ENCODE measurements around the gene SPRN.

Gene SPRN

GRCh38 chr10:133446979-133447378, 22.6 kb upstream of the SPRN start:
- TF ChIP-seq POLR2AphosphoS5 (IDR thresholded peaks at IDR 0.05; ENCODE audit: low read depth) = no peak
- TF ChIP-seq GABPA (IDR thresholded peaks at IDR 0.05; ENCODE audit: low read depth) = no peak
- TF ChIP-seq SPI1 (IDR thresholded peaks at IDR 0.05; ENCODE audit: borderline replicate concordance, low read depth) = no peak
- TF ChIP-seq CTCF (IDR thresholded peaks at IDR 0.05; ENCODE audit: insufficient read depth, low read length) = no peak
- TF ChIP-seq REST (IDR thresholded peaks at IDR 0.05; ENCODE audit: insufficient replicate concordance, low read depth) = no peak
- DNase-seq (ENCODE audit: low read depth in 1 of 2, low spot score in 1 of 2) = no peak
- Histone ChIP-seq H3K27me3 (ENCODE audit: insufficient read depth, poor library complexity, severe bottlenecking) (no peaks in the 10 kb centered on the region), H3K4me3 (replicated peaks; ENCODE audit: insufficient read depth, low read length) (no peak overlapping the region), H3K27ac (replicated peaks) (no peak overlapping the region)

- no peak overlapping the region for H3K27ac ChIP-seq (replicated peaks)
- DNase-seq (ENCODE audit: low read depth in 1 of 2, low spot score in 1 of 2) = no peak
- H3K4me3 ChIP-seq (replicated peaks; ENCODE audit: insufficient read depth, low read length) = no peak overlapping the region
- TF ChIP-seq POLR2AphosphoS5 (IDR thresholded peaks at IDR 0.05; ENCODE audit: low read depth) (no peak), SPI1 (IDR thresholded peaks at IDR 0.05; ENCODE audit: borderline replicate concordance, low read depth) (no peak), GABPA (IDR thresholded peaks at IDR 0.05; ENCODE audit: low read depth) (no peak), REST (IDR thresholded peaks at IDR 0.05; ENCODE audit: insufficient replicate concordance, low read depth) (no peak), CTCF (IDR thresholded peaks at IDR 0.05; ENCODE audit: insufficient read depth, low read length) (no peak)
- no peaks in the 10 kb centered on the region for H3K27me3 ChIP-seq (ENCODE audit: insufficient read depth, poor library complexity, severe bottlenecking)
These were observed 21.6 kb upstream of the SPRN start for GRCh38 chr10:133445751-133446708.

- no peak for DNase-seq (ENCODE audit: low read depth in 1 of 2, low spot score in 1 of 2)
- TF ChIP-seq CTCF (IDR thresholded peaks at IDR 0.05; ENCODE audit: insufficient read depth, low read length) (no peak), GABPA (IDR thresholded peaks at IDR 0.05; ENCODE audit: low read depth) (no peak), SPI1 (IDR thresholded peaks at IDR 0.05; ENCODE audit: borderline replicate concordance, low read depth) (no peak), REST (IDR thresholded peaks at IDR 0.05; ENCODE audit: insufficient replicate concordance, low read depth) (no peak), POLR2AphosphoS5 (IDR thresholded peaks at IDR 0.05; ENCODE audit: low read depth) (no peak)
- Histone ChIP-seq H3K4me3 (replicated peaks; ENCODE audit: insufficient read depth, low read length) (no peak overlapping the region), H3K27me3 (ENCODE audit: insufficient read depth, poor library complexity, severe bottlenecking) (no peaks in the 10 kb centered on the region), H3K27ac (replicated peaks) (no peak overlapping the region)
These were observed 20.9 kb upstream of the SPRN start for GRCh38 chr10:133445268-133445732.
